22Rv1 (cell line): Measurements from ENCODE around the gene DHRS11.

Source experiments
- ZFX ChIP-seq: fragments of 450-650 bp; IDR thresholded peaks from 2 replicates; pipeline ENCODE4 v1.6.1; 2017; ENCODE audit warnings: antibody characterized with exemption, borderline replicate concordance
- TF ChIP-seq, protein P1 (sequence below): fragments of 450-650 bp; IDR thresholded peaks from 2 replicates; pipeline ENCODE4 v1.5.1; 2017; ENCODE audit warnings: mild to moderate bottlenecking

GRCh38 chr17:36590082-36590481, 1.6 kb upstream of the DHRS11 start:
- TF ChIP-seq, protein P1, sequence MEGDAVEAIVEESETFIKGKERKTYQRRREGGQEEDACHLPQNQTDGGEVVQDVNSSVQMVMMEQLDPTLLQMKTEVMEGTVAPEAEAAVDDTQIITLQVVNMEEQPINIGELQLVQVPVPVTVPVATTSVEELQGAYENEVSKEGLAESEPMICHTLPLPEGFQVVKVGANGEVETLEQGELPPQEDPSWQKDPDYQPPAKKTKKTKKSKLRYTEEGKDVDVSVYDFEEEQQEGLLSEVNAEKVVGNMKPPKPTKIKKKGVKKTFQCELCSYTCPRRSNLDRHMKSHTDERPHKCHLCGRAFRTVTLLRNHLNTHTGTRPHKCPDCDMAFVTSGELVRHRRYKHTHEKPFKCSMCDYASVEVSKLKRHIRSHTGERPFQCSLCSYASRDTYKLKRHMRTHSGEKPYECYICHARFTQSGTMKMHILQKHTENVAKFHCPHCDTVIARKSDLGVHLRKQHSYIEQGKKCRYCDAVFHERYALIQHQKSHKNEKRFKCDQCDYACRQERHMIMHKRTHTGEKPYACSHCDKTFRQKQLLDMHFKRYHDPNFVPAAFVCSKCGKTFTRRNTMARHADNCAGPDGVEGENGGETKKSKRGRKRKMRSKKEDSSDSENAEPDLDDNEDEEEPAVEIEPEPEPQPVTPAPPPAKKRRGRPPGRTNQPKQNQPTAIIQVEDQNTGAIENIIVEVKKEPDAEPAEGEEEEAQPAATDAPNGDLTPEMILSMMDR: no peak
- no peak for TF ChIP-seq ZFX
